Thoracic aorta (tissue), 2 donors: ENCODE data around the gene CLTCL1. TPM values are rescaled to one million over a fixed set of nuclear protein-coding genes. Genes with fewer than 3 reads are reported as not detected.

Experiments
- ATAC-seq: fragments of 150-250 bp; one replicate; pipeline ENCODE4 v1.8.0; 2017; ENCODE audit warnings: low read depth; ENCODE audit not compliant: insufficient number of reproducible peaks, low FRiP score
- DNase-seq: peaks from one replicate; pipeline ENCODE4 v3.0.0-alpha.2; 2020; ENCODE audit warnings: low spot score
- H3K27ac ChIP-seq, 2 donors: fragments of 200-600 bp; sonication (generic); 1 replicate in 1 of 2; 2 replicates in 1 of 2; pipeline ENCODE4 v1.5.1; 2016; ENCODE audit warnings: mild to moderate bottlenecking in 2 of 2, moderate library complexity in 2 of 2
- H3K27me3 ChIP-seq: fragments of 200-600 bp; sonication (generic); replicated peaks from 2 replicates; pipeline ENCODE4 v1.6.0; 2016; ENCODE audit warnings: mild to moderate bottlenecking; ENCODE audit not compliant: insufficient read depth
- H3K36me3 ChIP-seq: fragments of 200-600 bp; sonication (generic); one replicate; pipeline ENCODE4 v1.5.1; 2016
- H3K4me1 ChIP-seq, 2 donors: fragments of 200-600 bp; sonication (generic); 1 replicate in 1 of 2; 2 replicates in 1 of 2; pipeline versions ENCODE4 v1.5.1 to v1.6.0; 2016; ENCODE audit warnings: low read depth in 2 of 2, mild to moderate bottlenecking in 1 of 2; ENCODE audit not compliant: control insufficient read depth in 1 of 2
- H3K4me3 ChIP-seq: fragments of 200-600 bp; sonication (generic); 2 replicates; pipeline ENCODE4 v1.5.1; 2016; ENCODE audit warnings: mild to moderate bottlenecking
- H3K9me3 ChIP-seq: fragments of 200-600 bp; sonication (generic); 2 replicates; pipeline ENCODE4 v1.5.1; 2016
- total RNA-seq, 2 donors: library from RNA; depleted of rRNA; stranded (reverse); fragments of >200 nt; gene quantifications; one replicate each; pipeline versions ENCODE4 v1.1.0 to v1.2.3, GENCODE V29; 2016
- TF ChIP-seq, protein P1 (sequence below): fragments of 200-600 bp; sonication (generic); IDR thresholded peaks from one replicate; pipeline ENCODE4 v1.5.1; 2019; ENCODE audit warnings: antibody characterized with exemption

The CLTCL1 gene
- total RNA-seq, 2 donors from 2014 or later: 5.3 to 6.1 TPM

- H3K9me3 ChIP-seq: no peaks in the 10 kb centered on the region
- no peaks in the 10 kb centered on the region for H3K4me1 ChIP-seq
- TF ChIP-seq, protein P1, sequence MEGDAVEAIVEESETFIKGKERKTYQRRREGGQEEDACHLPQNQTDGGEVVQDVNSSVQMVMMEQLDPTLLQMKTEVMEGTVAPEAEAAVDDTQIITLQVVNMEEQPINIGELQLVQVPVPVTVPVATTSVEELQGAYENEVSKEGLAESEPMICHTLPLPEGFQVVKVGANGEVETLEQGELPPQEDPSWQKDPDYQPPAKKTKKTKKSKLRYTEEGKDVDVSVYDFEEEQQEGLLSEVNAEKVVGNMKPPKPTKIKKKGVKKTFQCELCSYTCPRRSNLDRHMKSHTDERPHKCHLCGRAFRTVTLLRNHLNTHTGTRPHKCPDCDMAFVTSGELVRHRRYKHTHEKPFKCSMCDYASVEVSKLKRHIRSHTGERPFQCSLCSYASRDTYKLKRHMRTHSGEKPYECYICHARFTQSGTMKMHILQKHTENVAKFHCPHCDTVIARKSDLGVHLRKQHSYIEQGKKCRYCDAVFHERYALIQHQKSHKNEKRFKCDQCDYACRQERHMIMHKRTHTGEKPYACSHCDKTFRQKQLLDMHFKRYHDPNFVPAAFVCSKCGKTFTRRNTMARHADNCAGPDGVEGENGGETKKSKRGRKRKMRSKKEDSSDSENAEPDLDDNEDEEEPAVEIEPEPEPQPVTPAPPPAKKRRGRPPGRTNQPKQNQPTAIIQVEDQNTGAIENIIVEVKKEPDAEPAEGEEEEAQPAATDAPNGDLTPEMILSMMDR: no peak
- DNase-seq (no peak), ATAC-seq (no peak)
- H3K4me3 ChIP-seq: no peak overlapping the region
- H3K27ac ChIP-seq: no peak overlapping the region
- H3K27me3 ChIP-seq: no peaks in the 10 kb centered on the region
- H3K36me3 ChIP-seq: no peaks in the 10 kb centered on the region
These were observed 96.6 kb downstream of the CLTCL1 start for GRCh38 chr22:19194766-19195536.

DNA sequence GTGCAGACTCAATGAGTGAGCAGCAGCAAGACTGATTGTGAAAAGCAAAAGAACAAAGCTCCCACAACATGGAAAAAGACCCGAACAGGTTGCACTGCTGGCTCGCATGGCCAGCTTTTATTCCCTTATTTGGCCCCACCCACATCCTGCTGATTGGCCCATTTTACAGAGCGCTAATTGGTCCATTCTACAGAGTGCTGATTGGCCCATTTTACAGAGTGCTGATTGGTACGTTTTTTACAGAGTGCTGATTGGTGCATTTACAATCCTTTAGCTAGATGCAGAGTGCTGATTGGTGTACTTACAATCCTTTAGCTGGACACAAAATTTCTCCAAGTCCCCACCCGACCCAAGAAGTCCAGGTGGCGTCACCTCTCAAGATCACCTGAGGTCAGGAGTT lies 97.6 kb downstream of the CLTCL1 start:
- no peak for ATAC-seq
- no peaks in the 10 kb centered on the region for H3K9me3 ChIP-seq
- H3K4me3 ChIP-seq: no peak overlapping the region
- TF ChIP-seq, protein P1: no peak
- H3K27ac ChIP-seq: no peak overlapping the region
- DNase-seq: no peak
- H3K4me1 ChIP-seq: no peaks in the 10 kb centered on the region
- no peaks in the 10 kb centered on the region for H3K27me3 ChIP-seq
- H3K36me3 ChIP-seq: no peaks in the 10 kb centered on the region

DNA sequence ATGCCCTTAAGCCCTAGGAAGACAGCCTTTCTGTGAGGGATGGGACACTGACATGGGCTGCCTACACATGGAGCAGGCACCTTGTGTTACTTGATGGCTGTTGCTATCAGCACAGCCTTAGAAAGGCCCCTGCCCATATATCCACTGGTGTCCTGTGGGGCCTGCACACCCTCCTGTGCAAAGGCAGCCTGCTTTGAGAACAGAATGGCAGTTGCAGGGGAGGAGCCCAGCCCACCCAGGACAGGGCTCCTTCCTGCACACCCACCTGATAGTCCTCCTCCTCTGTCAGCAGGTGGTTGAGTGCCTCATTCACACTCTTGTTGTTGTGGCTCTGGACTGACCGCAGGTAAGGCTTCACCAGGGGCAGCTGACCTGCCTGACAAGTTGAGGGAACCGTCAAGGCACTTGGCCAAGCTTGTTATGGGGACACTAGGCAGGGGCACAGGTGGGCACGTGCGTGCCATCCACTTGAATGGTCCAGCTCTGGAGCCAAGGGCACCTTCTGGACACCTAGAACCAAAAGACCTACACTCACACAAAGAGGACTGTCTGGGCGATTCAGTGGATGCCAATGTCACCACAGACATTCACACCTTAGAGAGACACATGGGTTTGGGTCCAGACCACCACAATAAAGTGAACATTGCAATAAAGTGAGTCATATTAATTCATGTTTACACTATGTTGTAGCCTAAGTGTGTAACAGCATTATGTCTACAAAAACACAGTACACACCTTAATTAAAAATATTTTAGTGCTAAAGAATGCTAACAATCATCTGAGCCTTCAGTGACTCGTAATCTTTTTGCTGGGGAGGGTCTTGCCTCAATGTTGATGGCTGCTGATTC lies 103.6 kb downstream of the CLTCL1 start:
- Histone ChIP-seq H3K4me1 (no peaks in the 10 kb centered on the region), H3K27ac (no peak overlapping the region), H3K9me3 (no peaks in the 10 kb centered on the region), H3K4me3 (no peak overlapping the region), H3K36me3 (no peaks in the 10 kb centered on the region), H3K27me3 (no peaks in the 10 kb centered on the region)
- DNase-seq (no peak), ATAC-seq (no peak)
- TF ChIP-seq, protein P1: no peak

GRCh38 chr22:19184276-19184997 lies 107.1 kb downstream of the CLTCL1 start:
- no peaks in the 10 kb centered on the region for H3K4me1 ChIP-seq
- no peak overlapping the region for H3K4me3 ChIP-seq
- ATAC-seq (no peak), DNase-seq (no peak)
- H3K27ac ChIP-seq: no peak overlapping the region
- H3K9me3 ChIP-seq: no peaks in the 10 kb centered on the region
- TF ChIP-seq, protein P1: no peak
- H3K27me3 ChIP-seq: no peaks in the 10 kb centered on the region
- H3K36me3 ChIP-seq: no peaks in the 10 kb centered on the region

DNA sequence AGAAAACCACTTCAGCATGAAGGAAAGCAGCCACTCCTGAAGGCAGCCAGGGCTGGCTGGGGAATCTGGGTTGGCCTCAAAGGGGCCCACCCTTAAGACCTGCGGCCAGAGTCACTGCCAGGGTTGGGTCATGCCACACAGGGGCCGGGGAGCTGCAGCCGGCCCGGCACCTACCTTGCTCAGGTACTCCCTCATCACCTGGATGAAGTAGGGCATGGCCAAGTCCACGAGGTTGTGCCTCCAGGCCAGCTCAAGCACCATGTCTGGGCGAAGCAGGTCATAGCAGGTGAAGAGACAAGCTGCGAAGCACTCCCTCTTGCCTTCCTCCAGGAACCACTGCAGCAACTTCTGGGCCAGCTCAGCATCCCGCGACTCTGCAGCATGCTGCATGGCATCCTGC lies 108.3 kb downstream of the CLTCL1 start:
- TF ChIP-seq, protein P1: no peak

More for the DNA sequence above, 108.3 kb downstream of the CLTCL1 start:
- H3K36me3 ChIP-seq: no peaks in the 10 kb centered on the region
- no peaks in the 10 kb centered on the region for H3K4me1 ChIP-seq
- no peak overlapping the region for H3K27ac ChIP-seq
- ATAC-seq (no peak), DNase-seq (no peak)
- H3K4me3 ChIP-seq: no peak overlapping the region
- no peaks in the 10 kb centered on the region for H3K27me3 ChIP-seq
- H3K9me3 ChIP-seq: no peaks in the 10 kb centered on the region
